Activated CD8-positive, alpha-beta memory T cell treated with anti-CD3 and anti-CD28 coated beads, Interleukin-2, amount 50 U/mL, for 1 hour (primary cell): ENCODE measurements around the gene SLC33A1.
"Not testable (repeated sequence)": the region's sequence is repeated elsewhere in the genome, so short reads cannot be mapped to it uniquely, and the experiment has no call there.

Experiments
- DNase-seq: peaks from one replicate; pipeline ENCODE4 v3.0.0-alpha.2; 2020; ENCODE audit errors: extremely low read depth

The SLC33A1 gene

DNA sequence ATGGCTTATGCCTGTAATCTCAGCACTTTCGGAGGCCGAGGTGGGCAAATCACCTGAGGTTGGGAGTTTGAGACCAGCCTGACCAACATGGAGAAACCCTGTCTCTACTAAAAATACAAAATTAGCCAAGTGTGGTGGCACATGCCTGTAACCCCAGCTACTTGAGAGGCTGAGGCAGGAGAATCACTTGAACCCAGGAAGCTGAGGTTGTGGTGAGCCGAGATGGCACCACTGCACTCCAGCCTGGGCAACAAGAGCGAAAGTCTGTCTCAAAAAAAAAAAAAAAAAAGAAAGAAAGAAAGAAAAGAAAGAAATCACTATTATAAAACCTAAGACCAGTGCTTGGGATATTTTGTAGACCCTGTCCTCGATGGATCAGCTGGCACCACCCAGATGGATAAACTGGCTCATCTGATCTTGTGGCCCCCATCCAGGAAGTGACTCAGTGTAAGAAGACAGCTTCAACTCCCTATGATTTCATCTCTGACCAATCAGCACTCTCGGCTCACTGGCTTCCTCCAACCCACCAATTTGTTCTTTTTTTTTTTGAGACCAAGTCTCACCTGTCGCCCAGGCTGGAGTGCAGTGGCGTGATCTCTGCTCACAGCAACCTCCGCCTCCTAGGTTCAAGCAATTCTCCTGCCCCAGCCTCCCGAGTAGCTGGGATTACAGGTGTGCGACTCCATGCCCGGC, 8.2 kb upstream of the SLC33A1 start:
- DNase-seq: peak; percentile 51

GRCh38 chr3:155861476-155862183, 7.4 kb upstream of the SLC33A1 start:
- no peak for DNase-seq

DNA sequence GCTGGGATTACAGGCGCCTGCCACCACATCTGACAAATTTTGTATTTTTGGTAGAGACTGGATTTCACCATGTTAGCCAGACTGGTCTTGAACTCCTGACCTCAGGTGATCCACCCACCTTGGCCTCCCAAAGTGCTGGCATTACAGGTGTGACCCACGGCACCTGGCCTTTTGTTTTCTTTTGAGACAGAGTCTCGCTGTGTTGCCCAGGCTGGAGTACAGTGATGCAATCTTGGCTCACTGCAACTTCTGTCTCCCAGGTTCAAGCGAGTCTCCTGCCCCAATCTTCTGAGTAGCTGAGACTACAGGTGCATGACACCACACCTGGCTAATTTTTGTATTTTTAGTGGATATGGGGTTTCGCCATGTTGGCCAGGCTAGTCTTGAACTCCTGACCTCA, 6.2 kb upstream of the SLC33A1 start:
- DNase-seq: not testable (repeated sequence)

GRCh38 chr3:155859859-155860258, 5.6 kb upstream of the SLC33A1 start:
- DNase-seq: no peak

- no peak for DNase-seq
Measured at GRCh38 chr3:155853214-155854140, 750 bp downstream of the SLC33A1 start.

DNA sequence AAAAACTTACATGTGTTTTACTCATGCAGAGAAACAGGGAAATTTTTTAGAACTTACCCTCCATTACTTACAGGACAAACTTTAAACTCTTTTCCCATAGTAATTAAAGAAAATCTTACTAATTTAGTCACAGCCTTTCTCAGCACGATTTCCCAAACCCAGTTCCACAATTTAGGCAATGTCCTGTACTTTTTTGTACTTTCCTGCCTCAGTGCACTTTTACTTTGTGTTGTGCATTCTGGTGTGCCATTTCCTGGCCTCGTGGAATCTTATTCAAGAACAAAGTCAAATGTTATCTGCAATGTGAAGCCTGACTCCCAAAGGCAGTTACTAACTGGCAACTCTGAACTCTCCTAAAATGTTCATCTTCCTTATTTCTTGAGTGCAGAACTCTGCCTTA, 1.9 kb downstream of the SLC33A1 start:
- no peak for DNase-seq

- DNase-seq: not testable (repeated sequence)
Measured at GRCh38 chr3:155849404-155849803, 4.8 kb downstream of the SLC33A1 start.

DNA sequence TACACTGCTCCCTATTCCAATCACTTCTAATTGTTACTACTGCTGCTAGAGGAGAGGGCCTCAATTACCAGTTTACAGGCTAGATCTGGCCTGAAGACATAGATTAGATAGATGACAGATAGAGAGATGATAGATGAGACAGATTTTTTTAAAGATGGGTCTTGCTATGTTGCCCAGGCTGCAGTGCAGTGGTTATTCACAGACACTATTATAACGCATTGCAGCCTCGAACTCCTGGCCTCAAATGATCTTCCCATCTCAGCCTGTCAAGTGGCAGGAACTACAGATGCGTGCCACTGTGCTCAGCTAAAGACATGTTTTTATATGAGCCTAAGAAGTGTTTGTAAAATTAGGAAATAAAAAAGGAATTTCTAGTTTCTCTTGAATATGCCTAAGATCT, 6.2 kb downstream of the SLC33A1 start:
- DNase-seq: no peak

- no peak for DNase-seq
Measured at GRCh38 chr3:155846119-155846518, 8.1 kb downstream of the SLC33A1 start.

DNA sequence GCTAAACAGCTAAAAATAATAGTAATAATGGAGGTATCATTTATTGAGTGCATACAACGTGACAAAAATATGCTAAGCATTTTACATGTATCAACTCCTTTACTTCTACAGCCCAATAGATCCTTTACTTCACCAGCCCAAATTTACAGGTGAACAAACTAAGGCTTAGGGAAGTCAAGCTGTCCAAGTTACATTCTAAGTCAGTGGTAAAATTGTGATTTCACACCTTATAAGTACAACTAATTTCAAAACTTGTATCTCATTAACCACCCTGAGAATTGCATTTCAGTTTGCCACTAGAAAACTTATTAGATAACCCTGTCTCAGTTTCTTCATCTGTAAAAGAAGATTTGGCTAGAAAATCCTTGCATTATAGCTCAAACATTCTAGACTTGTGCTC, 10.7 kb downstream of the SLC33A1 start:
- DNase-seq: no peak

- DNase-seq: no peak
Measured at GRCh38 chr3:155835341-155836071, 18.7 kb downstream of the SLC33A1 start.

GRCh38 chr3:155828490-155829098, 25.6 kb downstream of the SLC33A1 start:
- DNase-seq: not testable (repeated sequence)

DNA sequence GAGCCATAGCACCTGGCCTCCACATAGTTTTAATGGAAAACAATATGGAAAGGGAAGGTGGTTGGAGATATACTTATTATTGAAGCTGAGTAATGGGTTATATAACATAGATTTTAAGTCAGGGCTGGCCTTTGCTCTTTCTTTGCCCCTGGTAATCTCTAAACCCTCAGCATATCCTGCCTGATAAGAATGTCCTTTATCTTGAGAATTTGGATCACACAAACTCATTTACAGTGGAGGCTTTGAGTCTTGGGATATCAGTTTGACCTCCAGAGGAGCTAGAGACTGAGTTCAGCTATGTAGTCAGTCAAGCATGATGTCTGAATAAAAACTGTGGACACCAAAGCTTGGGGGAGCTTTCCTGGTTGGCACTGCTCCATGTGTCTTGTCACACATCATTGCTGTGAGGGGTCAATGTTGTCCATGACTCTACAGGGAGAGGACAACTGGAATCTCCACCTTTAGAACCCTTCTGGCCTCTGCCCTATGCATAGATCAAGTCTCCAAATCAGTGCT, 39.1 kb downstream of the SLC33A1 start:
- DNase-seq: no peak

DNA sequence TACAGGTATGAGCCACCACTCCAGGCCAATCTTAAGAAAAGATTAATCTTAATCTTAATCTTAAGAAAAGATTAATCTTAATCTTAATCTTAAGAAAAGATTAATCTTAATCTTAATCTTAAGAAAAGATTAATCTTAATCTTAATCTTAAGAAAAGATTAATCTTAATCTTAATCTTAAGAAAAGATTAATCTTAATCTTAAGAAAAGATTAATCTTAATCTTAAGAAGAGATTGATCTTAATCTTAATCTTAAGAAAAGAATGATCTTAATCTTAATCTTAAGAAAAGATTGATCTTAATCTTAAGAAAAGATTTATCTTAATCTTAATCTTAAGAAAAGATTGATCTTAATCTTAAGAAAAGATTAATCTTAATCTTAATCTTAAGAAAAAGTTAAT, 41.0 kb downstream of the SLC33A1 start:
- not testable (repeated sequence) for DNase-seq

- no peak for DNase-seq
Measured at GRCh38 chr3:155809181-155809580, 45.0 kb downstream of the SLC33A1 start.

DNA sequence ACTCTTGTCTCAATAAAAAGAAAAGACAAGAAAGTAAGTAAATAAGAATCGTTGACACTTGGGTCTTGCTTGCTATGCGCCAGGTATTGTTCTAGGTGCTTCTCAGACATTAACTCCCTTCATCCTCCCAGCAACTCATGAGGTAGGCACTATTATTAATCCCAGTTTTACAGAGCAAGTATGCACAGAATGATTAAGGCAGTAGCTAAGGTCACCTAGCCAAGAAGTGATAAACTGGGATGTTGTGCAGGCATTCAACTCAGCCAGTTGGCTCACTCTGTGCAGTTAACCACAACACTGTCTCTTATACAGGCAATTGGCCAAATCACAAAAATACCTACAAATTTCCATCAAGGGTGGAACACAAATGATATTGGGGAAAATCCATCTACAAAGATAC, 46.4 kb downstream of the SLC33A1 start:
- DNase-seq: no peak

- peak; percentile 36 for DNase-seq
Measured at GRCh38 chr3:155805802-155806618, 48.2 kb downstream of the SLC33A1 start, which contains the start of gene C3orf33. Gene C3orf33 (minus strand): TSS chr3:155806278. CDS start chr3:155806252, 26 bp downstream.

GRCh38 chr3:155805204-155805801, 48.9 kb downstream of the SLC33A1 start:
- no peak for DNase-seq

GRCh38 chr3:155804323-155804722, 49.9 kb downstream of the SLC33A1 start:
- DNase-seq: no peak

- no peak for DNase-seq
Measured at GRCh38 chr3:155792532-155792931, 61.7 kb downstream of the SLC33A1 start.
